ENCODE measurements around the gene CTDSPL. TPM values are rescaled to one million over a fixed set of nuclear protein-coding genes. Genes with fewer than 3 reads are reported as not detected.

The CTDSPL gene
- total RNA-seq, 1 experiment from 2014 or later, result 124 TPM

- no peaks in the 10 kb centered on the region for H3K27me3 ChIP-seq (ENCODE audit: insufficient read depth, low read depth)
- no peak for TF ChIP-seq CTCF (conservative IDR thresholded peaks at IDR 0.05)
- ChIA-PET CTCF (no interaction called here), POLR2A (ENCODE audit: unreplicated experiment) (no interaction called here)
- no peak overlapping the region for H3K27ac ChIP-seq
- H3K9me2 ChIP-seq (ENCODE audit: insufficient read depth), result no peaks in the 10 kb centered on the region
- H3K4me3 ChIP-seq, result no peak overlapping the region
- H4K20me1 ChIP-seq (ENCODE audit: insufficient read depth), result no peaks in the 10 kb centered on the region
- no peaks in the 10 kb centered on the region for H3K4me1 ChIP-seq (replicated peaks; ENCODE audit: insufficient read depth)
- H2AFZ ChIP-seq, result no peak overlapping the region
- peaks cover 16% of the 10 kb centered on the region; the same call in 1 of the 2 replicates for H3K79me2 ChIP-seq (ENCODE audit: low read depth)
- no peaks in the 10 kb centered on the region for H3K9me3 ChIP-seq (ENCODE audit: insufficient read depth, low read depth)
- no peaks in the 10 kb centered on the region for H3K36me3 ChIP-seq (ENCODE audit: low read depth)
- intact Hi-C loops (cut with micrococcal nuclease; ENCODE audit: unreplicated experiment), result no loop called here
- no peak for DNase-seq
- no peak overlapping the region for H3K4me2 ChIP-seq
- no peaks in the 10 kb centered on the region for H3F3A ChIP-seq (ENCODE audit: insufficient read depth, low read depth)
- no TSS peak for BruUV-seq (replicated peaks)
These were observed 59.3 kb downstream of the CTDSPL start for GRCh38 chr3:37921025-37921424.

DNA sequence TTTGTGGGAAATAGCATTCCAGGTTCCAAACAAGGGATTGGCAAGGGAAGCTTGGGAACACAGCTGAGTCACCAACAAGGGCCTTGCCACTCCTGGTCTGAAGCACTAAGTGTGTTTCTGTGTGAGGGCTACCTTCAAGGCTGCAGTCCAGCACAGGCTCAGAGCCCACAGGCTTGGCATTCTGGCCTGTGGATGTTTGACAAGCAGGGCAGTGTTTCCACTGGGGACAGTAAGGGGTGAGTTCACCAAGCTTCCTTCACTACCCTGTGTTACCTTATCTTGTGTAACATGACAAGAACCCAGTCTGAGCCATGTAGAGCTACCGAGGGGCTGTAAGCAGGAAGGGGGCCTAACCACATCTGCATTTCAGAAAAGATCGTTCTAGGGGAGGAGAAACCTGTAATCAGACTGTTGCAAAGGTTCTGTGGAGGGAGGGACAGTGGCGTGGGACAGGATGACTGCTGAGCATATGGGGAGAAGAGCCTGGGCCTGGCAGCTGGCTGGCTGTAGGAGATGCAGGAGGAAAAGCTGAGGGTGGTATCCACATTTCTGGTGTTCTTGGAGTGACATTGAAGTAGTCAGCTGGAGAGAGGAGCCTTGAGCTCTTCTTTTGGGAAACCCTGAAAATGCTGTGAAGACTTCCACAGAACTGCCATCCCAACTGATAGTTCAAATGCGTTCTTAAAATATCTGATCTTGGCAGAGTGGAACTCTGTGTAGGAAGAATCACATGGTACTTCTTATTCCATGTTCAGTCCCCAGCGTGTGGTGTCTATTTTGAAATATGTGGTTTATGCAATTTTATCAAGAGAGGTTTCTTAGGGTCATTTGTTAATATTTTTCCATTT lies 61.3 kb downstream of the CTDSPL start:
- Histone ChIP-seq H3K9me3 (ENCODE audit: insufficient read depth, low read depth) (no peaks in the 10 kb centered on the region), H3K27ac (no peak overlapping the region), H3K4me3 (no peak overlapping the region), H3K4me2 (no peak overlapping the region), H3K4me1 (replicated peaks; ENCODE audit: insufficient read depth) (no peaks in the 10 kb centered on the region), H3K79me2 (ENCODE audit: low read depth) (peaks cover 17% of the 10 kb centered on the region), H3K9me2 (ENCODE audit: insufficient read depth) (no peaks in the 10 kb centered on the region), H4K20me1 (ENCODE audit: insufficient read depth) (no peaks in the 10 kb centered on the region), H3K36me3 (ENCODE audit: low read depth) (peaks cover 1% of the 10 kb centered on the region; the same call in 1 of the 2 replicates), H2AFZ (no peak overlapping the region), H3F3A (ENCODE audit: insufficient read depth, low read depth) (no peaks in the 10 kb centered on the region), H3K27me3 (ENCODE audit: insufficient read depth, low read depth) (no peaks in the 10 kb centered on the region)
- CTCF ChIA-PET, result no interaction called here
- no TSS peak for BruUV-seq (replicated peaks)
- POLR2A ChIA-PET (ENCODE audit: unreplicated experiment), result no interaction called here
- TF ChIP-seq EZH2 (IDR thresholded peaks at IDR 0.05; ENCODE audit: low read depth), result no peak
- TF ChIP-seq CTCF (conservative IDR thresholded peaks at IDR 0.05), result no peak
- no peak for DNase-seq
- intact Hi-C loops (cut with micrococcal nuclease; ENCODE audit: unreplicated experiment), result no loop called here

GRCh38 chr3:37923569-37924040 lies 61.9 kb downstream of the CTDSPL start:
- CTCF ChIA-PET, result no interaction called here
- intact Hi-C loops (cut with micrococcal nuclease; ENCODE audit: unreplicated experiment), result no loop called here
- Histone ChIP-seq H3K27me3 (ENCODE audit: insufficient read depth, low read depth) (no peaks in the 10 kb centered on the region), H4K20me1 (ENCODE audit: insufficient read depth) (no peaks in the 10 kb centered on the region), H3K79me2 (ENCODE audit: low read depth) (peaks cover 24% of the 10 kb centered on the region), H3K9me3 (ENCODE audit: insufficient read depth, low read depth) (no peaks in the 10 kb centered on the region; the same call in 1 of the 2 replicates), H3K4me1 (replicated peaks; ENCODE audit: insufficient read depth) (no peaks in the 10 kb centered on the region), H3K4me2 (no peak overlapping the region), H3K36me3 (ENCODE audit: low read depth) (peaks cover 4% of the 10 kb centered on the region; the same call in 1 of the 2 replicates), H3K4me3 (no peak overlapping the region), H3F3A (ENCODE audit: insufficient read depth, low read depth) (no peaks in the 10 kb centered on the region), H3K9me2 (ENCODE audit: insufficient read depth) (no peaks in the 10 kb centered on the region), H2AFZ (no peak overlapping the region), H3K27ac (no peak overlapping the region)
- POLR2A ChIA-PET (ENCODE audit: unreplicated experiment), result no interaction called here
- DNase-seq, result no peak
- no peak for TF ChIP-seq EZH2 (IDR thresholded peaks at IDR 0.05; ENCODE audit: low read depth)
- TF ChIP-seq CTCF (conservative IDR thresholded peaks at IDR 0.05), result no peak
- no TSS peak for BruUV-seq (replicated peaks)

All from PC-9 (cell line).